DMS 273 (cell line): ENCODE results near the gene CFAP74.
A peak's percentile ranks its signal among the peaks of the same experiment; 100 is the strongest.

Experiments
- DNase-seq: peaks from one replicate; lab custom pipeline; 2025; ENCODE audit not compliant: unreplicated experiment; lab: John Stamatoyannopoulos, UW

Gene CFAP74

DNA sequence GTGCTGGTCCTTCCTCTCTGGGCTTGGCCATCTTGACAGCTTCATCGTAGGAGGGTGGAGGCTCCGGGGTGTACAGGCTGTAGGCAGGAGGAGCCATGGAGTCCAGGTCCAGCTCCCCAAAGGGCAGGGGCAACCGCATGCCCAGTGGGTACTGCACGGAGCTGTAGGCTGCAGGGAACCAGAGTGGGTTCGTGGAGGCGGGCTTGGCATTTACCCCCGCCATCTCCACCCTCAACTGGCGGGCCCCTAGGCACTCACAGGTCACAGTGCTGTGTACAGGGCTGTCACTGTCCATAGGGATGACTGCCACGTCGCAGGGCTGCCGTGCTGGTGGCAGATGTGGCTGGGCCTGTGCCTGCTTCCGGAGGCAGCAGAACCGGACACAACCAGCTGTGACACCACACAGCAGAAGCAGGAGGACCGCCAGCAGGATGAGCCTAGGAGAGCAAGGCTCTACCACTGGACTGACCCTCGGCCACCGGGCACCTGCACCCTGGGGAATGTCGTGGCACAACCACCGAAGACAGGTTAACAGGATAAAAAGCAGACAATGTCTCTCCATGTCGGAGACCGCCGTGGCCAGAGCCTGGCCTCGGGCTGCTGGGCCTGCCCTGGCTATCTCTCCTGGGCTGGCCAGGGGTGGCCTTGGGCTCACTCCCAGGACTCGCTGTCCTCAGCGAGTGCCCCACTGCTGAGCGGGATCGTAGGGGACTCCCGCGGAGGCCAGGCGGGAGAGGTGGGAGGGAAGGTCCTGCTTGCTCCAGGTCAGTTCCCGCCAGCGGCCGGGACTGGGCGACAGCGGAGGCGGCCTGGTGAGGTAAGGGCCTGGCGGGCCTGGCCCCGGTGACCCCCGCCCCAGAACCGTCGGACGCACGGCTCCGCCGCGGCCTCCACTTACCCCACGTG, 85.3 kb downstream of the CFAP74 start:
- no peak for DNase-seq

- no peak for DNase-seq
Observed at GRCh38 chr1:1917304-1917976, 86.1 kb downstream of the CFAP74 start.

- DNase-seq = no peak
Observed at GRCh38 chr1:1916851-1917251, 86.7 kb downstream of the CFAP74 start.

GRCh38 chr1:1915911-1916840, 87.4 kb downstream of the CFAP74 start:
- no peak for DNase-seq

DNA sequence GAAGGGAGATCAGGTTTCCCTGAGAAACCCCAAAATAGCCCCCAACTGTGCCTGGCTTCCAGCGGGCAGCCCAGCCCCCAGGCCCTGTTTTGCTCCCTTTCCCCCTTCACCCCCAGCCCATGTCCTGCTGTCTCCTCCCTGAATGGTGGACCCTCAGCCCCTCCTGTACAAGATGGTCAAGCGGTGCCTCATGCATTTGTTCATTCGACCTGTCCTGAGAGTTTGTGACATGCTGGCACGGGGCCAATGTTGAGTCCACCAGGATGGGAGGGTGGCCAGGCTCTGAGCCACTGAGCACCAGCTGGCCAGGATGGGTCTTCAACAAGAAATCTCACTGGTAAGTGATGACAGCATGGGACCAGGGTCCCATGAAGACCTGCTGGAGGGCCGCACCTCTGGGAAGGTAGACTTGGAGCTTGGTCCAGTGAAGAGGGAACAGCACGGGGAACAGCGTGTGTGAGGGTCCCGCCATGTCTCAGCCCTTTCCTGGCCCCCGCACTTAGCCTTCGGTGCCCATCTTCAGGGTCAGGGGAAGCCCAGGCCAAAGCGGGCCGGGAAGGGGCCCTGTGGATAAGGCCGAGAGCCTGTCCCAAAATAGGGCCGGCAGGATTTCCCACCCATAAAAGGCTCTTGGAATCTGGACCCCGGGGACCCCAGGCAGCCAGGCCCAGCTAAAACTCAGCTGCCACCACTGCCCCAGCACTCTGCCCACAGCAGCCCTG, 88.5 kb downstream of the CFAP74 start, which contains the start of gene CALML6:
Gene CALML6 (plus strand): TSS at position 290 of the 722 bp plus-strand sequence. CDS start 21 bp downstream, at position 311.
- DNase-seq = no peak

DNA sequence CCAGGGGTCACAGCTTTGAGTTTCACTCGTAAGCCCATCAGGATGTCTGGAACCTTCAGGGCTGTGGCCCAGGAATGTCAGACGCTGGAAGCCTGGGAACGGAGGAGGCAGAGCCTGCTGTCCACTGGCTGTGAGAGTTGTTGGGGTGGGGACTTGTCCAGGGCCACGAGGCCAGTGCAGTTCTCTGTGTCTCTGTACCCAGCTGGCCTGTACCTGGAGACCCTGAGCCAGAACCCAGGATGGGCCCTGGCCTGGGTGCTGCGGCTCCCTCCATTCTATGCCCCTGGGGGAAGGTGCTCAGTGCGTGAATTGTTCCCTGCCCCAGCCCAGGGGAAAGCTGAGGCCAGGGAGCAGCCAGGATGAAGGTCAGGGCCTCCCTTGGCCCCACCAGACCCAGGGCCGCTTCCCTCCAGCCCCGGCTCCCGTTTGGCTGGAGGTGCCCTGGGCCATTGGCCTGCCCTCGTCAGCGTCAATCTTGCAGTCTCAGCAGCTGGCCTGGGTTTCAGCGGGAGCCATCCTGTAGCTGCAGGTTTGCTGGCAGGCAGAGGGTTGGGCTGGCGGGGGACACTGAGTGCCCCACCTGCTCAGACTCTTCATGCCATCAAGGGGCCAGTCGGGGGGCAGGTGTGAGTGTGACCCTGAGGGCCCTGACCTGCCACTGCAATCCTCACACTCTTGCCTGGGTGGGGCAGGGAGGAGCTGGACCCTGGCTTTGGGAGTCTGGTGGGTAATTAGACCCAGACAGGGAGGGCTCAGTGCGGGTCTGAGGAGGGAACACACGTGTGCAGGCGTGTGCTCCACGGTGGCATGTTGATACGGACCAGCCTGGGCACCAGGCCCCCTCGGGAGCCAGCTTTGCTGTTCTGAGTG, 89.2 kb downstream of the CFAP74 start:
- DNase-seq = peak; percentile 44

DNA sequence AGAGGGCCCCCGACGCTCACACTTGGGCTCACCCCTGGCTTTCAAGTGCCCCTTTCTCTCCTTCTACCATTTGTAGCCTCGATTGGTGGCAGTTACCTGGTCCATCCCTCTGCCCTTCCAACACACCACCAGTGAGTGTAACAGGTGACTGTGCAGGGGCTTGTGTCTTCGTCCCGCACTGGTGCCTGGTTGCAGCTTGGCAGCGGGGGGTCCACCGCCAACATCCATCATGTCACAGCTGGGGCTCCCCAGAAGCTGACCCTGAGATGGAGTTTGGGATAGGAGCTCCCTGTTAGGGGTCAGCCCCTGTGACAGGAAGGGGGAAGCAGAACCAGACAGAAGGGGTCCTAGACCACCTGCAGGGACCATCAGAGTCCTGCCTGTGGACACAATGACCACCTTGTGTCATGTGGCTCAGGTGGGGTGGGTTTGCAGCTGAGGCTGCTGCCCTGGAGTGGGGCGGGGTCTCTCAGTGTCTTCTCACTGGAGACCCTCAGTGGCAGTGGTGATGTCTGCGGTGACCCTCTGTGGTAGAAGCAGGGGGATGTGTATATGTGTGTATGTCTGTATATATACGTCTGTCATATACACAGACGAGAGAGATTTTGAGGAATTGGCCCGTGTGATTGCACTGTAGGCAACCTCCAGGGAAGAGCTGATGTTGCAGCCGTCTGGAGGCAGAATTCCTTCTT, 92.1 kb downstream of the CFAP74 start:
- DNase-seq = no peak

- DNase-seq = no peak
Observed at GRCh38 chr1:1910651-1911331, 92.8 kb downstream of the CFAP74 start.

DNA sequence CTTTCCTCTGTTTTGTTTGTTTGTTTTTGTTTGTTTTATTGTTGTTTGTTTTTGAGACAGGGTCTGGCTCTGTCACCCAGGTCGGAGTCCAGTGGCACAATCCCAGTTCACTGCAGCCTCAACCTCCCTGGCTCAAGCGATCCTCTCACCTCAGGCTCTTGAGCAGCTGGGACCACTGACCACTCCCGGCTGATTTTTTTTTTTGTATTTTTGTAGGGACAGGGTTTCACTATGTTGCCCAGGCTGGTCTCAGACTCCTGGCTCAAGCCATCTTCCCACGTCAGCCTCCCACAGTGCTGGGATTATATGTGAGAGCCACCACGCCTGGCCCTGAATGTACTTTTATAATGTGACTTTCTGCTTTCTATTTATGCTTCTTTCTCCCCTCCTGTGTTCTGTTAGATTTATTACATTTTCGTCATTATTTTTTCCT, 93.5 kb downstream of the CFAP74 start:
- DNase-seq = no peak

GRCh38 chr1:1908506-1908791, 95.1 kb downstream of the CFAP74 start:
- no peak for DNase-seq

GRCh38 chr1:1907098-1907736, 96.4 kb downstream of the CFAP74 start:
- DNase-seq = peak; percentile 75

GRCh38 chr1:1906185-1907097, 97.1 kb downstream of the CFAP74 start:
- DNase-seq = peak; percentile 87

GRCh38 chr1:1903224-1903623, 100.4 kb downstream of the CFAP74 start:
- no peak for DNase-seq

- DNase-seq = no peak
Observed at GRCh38 chr1:1901641-1902294, 101.8 kb downstream of the CFAP74 start.

DNA sequence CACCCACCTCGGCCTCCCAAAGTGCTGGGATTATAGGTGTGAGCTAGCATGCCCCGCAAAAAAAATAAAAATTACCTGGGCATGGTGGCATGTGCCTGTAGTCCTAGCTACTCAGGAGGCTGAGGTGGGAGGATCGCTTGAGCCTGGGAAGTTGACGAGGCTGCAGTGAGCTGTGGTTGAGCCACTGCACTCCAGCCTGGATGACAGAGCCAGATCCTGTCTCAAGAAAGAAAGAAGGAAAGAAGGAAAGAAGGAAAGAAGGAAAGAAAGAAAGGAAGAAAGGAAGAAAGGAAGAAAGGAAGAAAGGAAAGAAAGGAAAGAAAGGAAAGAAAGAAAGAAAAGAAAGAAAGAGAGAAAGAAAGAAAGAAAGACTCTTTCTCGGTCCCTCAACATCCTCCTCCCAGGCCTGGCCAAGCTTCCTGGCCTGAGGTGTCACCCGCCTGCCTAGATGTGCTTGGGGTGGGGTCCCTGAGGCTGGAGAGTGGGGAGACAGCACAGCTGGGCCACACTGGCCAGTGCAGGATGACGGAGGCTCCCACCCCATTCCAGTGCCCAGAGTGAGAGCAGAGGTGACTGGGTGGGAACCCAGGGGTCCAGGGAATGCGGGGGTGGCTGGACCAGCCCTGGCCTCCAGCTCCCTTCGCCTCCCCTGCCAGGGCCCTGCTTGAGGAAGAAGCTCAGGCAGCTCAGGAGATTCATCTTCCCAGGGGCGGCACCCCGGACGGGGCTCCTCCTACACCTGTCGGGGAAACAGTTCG, 102.5 kb downstream of the CFAP74 start:
- DNase-seq = no peak

DNA sequence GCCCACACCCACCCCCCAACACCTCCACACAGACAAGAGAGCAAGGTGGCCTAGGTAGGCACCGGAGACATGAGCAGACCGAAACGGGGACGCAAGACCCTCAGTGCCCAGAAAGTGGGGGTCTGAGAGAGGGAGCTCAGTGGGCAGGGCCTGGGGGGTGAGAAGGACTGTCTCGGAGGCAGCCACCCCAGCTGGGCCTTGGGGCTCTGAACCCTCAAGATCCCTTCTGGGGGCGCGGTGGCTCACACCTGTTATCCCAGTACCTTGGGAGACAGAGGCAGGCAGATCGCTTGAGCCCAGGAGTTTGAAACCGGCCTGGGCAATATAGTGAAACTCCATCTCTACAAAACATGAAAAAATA, 103.6 kb downstream of the CFAP74 start:
- no peak for DNase-seq
